HG03280 (cell line): ENCODE results near the gene BCAP31.
A peak's percentile ranks its signal among the peaks of the same experiment; 100 is the strongest.
"Not testable (repeated sequence)": the region's sequence is repeated elsewhere in the genome, so short reads cannot be mapped to it uniquely, and the experiment has no call there.

Source experiments
- ATAC-seq: cut with Tn5 transposase; IDR thresholded peaks from one replicate; pipeline ENCODE4 v1.9.1; 2021; ENCODE audit warnings: mild to moderate bottlenecking, moderate library complexity; ENCODE audit not compliant: unreplicated experiment

The BCAP31 gene

DNA sequence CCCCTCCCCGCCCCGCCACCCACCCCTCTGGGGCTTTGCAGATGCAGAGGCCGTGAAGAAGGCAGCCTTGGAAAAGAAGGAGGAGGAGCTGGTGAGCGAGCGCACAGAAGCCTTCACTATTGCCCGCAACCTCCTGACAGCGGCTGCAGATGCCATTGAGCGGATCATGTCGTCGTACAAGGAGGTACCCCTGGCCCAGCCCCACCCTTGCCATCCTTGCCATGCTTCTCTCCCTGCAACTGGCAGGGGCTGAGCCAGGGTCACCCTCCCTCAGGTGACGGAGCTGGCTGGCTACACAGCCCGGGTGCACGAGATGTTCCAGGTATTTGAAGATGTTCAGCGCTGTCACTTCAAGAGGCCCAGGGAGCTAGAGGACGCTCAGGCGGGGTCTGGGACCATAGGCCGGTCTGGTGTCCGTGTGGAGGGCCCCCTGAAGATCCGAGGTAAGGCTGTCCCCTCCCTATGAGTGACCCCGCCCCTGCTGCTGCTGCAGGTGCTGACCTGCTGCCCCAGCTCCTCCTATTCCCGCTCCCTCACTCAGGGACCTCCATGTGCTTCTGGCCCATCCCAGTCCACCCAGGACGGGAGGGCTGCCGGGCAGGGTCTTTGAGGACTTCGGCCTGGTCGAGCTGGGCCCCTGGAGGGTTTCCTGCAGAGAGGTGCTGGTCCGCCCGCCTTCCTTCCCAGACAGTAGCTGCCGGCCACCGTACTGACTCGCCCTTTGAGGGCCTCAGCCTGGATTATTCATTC is 12.1 kb upstream of the BCAP31 start:
- ATAC-seq, result no peak

DNA sequence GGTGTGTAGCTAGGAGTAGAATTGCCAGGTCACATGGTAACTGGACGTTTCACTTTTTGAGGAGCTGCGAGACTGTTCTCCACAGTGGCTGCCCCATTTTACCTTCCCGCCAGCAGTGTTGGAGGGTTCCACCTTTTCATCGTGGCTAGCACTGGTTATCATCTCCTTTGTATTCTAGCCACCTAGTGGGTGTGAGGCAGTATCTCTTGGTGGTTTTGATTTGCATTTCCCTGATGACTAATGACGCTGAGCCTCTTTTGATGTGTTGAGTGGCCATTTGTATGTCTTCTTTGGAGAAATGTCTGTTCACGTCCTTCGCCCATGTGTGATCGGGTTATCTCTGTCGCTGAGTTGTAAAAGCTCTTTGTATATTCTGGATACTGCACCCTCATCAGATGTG is 11.1 kb upstream of the BCAP31 start:
- ATAC-seq, result no peak

DNA sequence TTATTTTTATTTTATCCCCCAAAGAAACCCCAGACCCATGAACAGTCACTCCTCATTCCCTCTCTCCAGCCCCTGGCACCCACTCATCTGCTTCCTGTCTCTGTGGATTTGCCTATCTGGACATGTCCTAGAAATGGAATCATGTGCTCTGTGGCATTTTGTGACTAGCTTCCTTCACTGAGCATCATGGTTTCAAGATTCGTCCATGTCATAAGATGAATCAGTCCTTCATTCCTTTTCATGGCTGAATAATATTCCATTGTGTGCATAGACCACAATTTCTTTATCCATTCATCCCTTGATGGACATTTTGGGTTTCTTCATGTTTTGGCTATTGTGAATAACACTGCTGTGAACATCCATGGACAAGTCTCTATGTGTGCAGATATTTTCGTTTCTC is 10.7 kb upstream of the BCAP31 start:
- no peak for ATAC-seq

DNA sequence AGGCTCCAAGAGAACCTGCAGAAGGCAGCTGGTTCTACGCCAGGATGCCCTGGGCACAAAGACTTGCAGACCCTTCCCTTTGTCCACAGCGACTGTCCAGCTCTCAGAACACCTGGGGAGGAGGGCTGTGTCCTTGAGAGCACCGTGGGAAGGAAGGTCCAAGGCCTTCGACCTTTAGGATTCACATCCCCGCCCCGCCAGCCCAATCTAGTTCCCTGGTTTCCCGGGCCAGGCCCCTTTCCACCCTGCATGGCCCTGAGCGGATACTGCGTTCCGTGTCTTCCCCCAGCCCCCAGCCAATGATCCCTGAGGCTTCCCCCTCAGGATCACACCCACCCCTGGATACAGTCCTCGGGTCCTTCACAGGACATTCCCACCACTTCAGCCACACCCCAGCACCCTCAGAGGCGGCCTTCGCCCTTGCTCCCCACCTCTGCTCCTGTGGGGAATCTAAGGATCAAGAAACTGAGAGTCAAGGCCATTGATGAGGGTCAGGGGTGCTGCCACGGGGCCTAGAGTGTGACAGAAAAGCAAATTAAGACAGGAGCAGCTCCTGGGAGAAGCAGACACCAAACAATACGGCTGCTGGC is 9.6 kb upstream of the BCAP31 start:
- ATAC-seq, result no peak

DNA sequence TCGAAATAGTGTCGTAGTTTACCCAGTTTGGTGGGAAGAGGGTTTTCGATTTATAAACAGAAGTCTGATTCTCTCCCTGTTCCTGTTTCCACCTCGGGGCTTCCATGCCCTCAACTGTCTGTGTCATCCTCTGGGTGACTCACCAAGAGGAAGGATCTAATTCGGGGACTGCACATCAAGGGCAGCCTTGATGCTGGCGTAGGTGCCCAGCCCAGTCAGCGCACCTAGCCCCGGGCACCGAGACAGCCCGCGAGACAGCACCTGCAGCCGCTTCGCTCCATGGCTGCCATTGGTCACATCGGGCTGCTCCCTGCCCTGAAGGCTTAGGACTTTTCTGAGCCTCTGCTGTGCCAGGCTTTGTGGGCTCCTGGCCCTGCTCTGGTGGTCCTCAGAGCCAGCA is 8.2 kb upstream of the BCAP31 start:
- no peak for ATAC-seq

DNA sequence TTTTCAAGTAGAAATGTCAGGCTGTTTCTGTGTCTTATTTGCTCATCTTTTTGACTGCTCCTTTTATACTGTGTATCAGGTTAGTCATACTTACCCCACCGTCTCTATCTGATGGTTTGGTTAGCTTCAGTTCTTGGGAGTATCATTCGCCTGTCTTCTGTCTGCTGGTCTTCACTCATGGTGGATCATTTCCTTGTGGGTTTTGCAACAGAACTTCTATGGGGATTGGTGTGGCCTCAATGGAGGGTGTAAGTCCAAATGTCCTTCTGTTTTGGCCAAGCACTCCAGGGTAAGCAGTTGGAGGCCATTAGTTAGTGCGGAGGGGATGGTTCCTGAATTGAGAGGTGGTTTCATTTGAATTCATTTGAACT is 7.6 kb upstream of the BCAP31 start:
- ATAC-seq, result no peak

DNA sequence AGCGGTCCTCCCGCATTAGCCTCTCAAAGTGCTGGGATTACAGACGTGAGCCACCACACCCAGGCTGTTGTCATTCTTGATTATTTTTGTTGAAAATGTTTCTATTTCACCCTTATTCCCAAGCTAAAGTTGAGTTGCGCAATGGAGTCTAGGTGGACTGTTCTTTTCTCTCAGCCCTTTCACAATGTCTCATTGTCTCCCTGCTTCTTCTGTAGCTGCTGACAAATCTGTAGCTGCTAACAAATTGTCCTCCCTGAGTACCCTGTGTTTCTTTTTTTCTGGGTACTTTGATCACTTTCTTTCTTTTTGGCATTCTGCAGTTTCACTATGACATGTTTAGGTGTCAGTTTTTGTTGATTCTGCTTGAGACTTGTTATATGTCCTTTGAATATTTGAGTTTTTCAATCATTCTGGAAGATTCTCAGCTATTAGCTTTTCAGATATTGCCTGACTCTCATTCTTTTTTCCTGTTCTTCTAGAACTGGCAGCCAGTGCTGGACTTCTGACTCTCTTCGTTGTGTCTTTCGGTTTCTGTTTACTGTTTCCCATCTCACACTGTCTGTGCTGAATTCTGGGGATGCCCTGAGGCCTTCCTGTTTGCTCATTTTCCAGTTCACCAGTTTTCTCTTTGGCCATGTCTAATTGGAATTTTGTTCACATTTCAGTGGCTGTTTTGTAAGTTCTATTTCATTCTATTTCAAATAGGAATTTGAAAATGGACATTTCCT is 7.1 kb upstream of the BCAP31 start:
- no peak for ATAC-seq

DNA sequence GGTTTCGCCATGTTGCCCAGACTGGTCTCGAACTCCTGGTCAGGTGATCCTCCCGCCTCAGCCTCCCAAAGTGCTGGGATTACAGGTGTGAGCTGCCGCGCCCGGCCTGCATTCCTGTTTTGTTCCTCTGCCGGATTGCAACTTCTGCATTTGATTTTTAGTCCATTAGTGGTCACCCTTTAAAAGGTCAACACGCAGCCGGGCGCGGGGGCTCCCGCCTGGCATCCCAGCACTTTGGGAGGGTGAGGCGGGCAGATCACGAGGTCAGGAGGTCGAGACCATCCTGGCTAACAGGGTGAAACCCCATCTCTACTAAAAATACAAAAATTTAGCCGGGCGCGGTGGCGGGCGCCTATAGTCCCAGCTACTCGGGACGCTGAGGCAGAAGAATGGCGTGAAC is 5.9 kb upstream of the BCAP31 start:
- ATAC-seq, result not testable (repeated sequence)

DNA sequence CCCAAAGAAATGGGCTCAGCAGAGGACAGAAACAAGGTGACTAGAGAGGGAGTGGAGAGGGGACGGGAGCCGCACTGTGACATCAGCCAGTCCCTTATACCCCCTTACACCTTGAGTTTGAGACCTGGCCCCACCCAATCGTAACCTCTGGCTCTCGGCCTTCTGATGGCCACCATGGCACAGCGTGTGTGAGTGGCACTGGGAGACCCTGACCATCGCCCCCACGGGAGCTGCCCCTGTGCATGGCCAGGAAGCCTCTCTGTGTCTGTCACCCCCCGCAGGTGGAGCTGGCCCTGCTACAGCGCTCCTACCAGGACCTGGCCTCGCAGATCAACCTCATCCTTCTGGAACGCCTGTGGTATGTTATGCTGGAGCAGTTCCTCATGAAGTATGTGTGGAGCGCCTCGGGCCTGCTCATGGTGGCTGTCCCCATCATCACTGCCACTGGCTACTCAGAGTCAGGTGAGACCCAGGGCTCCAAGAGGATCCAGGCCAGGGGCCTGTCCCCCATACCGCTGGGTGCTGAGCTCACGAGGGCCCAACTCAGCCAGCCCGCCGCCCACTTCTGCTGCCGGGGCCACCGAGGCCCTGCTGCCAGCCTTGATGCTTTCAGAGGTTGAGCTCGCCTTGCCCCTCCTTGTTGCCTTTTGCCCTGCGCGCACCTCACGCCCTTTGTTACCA is 4.9 kb upstream of the BCAP31 start:
- ATAC-seq, result no peak

DNA sequence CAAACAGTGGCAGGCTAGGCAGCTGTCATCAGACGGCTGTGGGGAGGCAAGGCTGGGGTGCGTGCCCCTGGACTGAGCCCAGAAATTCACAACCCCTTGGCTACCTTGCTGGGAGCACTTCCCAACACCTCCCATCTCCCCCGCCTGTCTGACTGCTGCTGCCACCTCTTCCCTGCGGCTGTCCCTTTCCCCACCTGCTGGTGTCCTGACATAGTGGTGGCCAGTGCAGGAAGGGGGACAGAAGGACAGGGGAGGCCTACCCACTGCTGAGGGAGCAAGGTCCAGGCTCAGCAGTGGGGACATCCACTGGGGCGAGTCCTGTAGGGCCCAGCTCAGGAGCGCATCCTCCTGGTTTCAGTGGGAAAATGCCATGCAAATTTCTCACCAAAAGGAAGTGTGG is 3.9 kb upstream of the BCAP31 start:
- ATAC-seq, result no peak

DNA sequence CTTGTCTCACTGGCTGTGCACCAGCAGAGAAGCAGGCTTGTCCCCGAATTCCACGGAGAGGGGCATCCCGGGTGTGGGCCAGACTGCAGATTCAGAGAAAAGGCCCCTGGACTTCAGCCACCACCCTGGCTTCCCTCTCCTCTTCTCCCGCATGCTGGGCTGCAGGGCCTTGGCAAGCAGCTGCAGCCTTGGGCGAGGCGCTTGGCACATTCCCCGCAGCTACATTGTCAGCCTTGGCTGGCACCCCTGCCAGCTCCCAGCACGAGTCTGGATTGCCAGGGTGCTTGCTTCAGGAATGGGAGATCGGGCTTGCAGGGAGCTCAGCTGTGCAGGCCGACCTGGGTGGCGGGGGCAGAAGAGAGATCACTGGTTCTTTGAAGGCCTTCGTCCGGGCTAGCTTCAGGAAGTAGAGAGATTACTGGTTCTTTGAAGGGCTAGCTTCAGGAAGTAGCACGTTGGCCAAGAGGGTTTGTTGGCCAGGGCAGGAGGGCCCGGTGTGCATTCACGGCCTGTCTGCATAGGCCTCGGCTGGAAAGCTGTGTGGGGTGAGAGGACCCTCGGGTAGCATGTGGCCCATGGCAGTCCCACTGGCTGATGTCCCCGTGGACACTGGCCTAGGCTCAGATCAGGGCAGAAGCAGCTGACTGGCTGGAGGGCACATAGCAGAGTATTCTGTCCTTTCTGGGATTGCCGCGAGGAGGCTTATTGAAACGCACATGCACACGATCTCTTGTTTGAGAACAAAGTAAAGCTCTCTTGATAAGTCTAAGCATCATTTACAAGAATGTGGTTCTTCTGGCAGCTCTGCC is 3.1 kb upstream of the BCAP31 start:
- no peak for ATAC-seq

DNA sequence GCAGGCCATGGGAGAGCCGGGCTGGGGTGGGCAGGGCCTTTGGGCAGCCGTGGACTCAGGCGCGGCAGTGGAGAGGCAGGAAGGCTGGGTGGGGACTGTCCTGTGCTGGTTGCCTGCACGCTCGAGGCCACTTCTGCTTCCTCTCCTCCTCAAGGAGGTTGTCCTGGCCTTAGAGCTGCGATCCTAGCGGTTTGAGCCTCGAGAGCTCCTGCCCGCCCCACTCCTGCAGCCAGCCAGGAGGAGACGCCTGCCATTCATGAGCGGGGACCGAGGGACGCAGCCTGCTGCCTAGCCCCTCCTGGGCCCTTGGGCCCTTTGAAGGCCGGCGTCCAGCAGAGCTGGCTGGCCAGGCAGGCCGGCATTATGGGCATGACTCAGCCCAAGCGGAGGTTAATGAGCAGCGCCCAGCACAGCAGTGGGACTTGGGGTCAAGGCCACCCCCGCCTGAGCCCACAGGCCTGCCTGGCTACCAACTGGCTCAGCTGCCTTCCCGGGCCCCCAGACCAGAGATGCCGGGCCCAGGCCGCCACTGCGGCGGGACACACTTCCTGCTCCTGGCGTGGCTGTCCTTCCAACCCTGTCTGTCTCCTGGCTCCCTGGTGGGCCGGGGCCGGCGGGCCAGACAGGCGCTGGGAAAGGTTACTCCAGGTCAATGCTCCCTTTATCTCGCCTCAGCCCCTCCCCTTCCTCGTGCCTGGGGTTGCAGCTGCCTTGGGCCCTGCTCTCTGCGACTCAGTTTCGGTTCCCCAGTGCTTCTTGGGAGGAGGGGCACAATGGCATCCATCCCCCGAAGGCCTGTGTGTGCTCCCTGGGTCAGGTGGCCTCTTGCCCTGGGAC is 2.3 kb upstream of the BCAP31 start:
- peak; percentile 35 for ATAC-seq

DNA sequence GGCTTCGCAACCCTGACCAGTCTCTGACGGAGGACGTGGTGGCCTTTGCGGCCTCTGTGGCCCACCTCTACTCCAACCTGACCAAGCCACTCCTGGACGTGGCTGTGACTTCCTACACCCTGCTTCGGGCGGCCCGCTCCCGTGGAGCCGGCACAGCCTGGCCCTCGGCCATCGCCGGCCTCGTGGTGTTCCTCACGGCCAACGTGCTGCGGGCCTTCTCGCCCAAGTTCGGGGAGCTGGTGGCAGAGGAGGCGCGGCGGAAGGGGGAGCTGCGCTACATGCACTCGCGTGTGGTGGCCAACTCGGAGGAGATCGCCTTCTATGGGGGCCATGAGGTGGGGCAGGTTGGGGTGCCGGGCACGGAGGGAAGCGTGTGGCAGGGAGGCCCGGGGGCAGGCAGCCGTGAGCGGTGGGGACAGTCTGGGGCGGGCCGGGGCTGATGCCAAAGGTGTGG is 1.7 kb upstream of the BCAP31 start:
- ATAC-seq, result no peak

DNA sequence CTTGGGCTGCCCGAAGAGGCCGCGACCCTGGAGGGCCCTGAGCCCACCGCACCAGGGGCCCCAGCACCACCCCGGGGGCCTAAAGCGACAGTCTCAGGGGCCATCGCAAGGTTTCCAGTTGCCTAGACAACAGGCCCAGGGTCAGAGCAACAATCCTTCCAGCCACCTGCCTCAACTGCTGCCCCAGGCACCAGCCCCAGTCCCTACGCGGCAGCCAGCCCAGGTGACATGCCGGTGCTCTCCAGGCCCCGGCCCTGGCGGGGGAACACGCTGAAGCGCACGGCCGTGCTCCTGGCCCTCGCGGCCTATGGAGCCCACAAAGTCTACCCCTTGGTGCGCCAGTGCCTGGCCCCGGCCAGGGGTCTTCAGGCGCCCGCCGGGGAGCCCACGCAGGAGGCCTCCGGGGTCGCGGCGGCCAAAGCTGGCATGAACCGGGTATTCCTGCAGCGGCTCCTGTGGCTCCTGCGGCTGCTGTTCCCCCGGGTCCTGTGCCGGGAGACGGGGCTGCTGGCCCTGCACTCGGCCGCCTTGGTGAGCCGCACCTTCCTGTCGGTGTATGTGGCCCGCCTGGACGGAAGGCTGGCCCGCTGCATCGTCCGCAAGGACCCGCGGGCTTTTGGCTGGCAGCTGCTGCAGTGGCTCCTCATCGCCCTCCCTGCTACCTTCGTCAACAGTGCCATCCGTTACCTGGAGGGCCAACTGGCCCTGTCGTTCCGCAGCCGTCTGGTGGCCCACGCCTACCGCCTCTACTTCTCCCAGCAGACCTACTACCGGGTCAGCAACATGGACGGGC is 1.0 kb upstream of the BCAP31 start:
- peak; percentile 2 for ATAC-seq

DNA sequence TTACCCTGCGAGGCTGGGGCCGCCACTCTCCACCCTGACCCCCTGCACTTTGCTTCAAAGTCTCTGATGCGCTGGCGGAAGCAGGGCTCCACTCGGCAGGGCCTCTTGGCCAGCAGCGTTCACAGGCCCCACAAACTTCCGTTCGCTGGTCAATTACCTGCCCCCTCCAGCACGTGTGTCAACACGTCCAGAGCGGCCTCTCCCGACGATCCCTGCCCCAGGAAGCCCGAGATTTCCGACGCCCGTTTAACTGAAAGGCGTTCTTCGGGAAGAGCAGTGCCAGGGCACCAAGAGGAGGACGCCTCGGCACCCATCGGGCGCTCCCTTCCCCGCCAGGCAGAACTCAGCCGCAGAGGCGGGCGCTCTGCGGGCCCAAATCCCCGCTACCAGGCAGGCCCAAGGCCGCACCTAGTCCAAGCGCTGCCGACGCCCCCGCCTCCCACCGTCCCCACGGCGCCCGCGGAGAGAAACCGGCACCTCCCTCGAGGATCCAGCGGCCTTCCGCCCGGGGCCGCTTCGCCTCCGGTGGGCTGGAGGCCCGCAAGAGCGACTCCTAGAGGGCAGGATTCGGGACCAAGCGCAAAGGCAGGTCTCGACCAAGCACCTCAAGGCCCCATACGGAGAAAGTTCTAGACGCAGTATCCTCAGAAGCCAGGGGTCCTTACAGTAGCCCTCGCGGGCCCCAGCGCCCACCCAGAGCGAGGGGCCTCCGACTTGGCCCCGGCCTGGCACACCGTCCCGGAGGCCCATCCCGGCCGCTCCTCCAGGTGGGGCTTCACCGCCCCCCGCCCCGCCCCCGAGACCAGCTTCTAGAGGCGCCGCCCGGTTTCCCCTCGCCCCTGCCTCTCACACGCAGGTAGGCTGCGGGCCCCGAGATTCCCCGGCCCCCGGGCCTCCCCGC is 586 bp downstream of the BCAP31 start:
- ATAC-seq, result peak; percentile 32

DNA sequence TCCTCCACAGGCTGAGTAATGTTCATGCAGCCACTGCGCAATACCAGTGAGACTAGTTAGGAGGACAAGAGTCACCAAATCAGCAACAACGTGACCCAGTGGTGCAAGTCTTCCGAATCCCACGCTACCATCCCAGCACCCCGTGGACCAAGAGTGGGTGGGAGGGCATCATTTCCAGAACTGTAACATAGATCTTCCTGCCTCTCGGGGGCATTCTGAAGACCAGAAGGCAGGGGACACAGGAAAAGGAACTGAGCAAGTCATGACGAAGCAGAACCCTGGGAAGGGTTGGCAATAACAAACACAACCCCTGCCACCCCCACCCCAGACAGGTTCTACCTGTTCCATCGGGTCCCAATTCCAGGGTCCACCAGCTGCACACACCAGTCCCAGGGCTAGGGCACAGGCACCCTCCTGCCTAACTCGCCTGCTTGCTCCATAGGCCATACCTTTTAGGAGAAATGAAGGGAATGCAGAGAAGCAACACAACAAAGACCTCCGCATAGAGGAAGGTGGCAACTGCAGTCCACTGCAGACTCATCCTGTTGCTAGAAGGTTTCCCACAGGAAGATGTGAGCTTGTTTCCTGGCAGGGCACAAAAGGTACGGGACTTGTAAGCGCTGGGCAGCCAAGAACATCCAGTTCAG is 1.4 kb downstream of the BCAP31 start:
- ATAC-seq, result no peak

DNA sequence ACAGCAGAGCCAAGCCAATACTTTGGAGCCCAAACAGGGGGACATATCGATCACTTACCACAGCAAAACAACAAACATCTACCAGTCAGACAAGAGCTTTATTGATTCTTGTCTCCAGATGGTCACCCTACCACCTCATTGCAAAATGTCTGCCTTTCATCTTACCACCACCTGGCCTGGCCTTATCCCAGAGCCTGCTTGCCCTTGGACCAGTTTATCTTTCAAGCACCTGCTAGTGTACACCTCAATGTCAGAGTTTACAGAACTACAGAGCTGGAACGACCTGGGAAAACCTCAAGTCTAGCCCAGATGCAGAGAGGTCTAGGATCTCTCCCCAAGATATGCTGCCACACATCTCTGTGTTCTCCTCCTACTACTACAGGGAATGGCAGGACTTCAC is 4.5 kb downstream of the BCAP31 start:
- ATAC-seq, result no peak

DNA sequence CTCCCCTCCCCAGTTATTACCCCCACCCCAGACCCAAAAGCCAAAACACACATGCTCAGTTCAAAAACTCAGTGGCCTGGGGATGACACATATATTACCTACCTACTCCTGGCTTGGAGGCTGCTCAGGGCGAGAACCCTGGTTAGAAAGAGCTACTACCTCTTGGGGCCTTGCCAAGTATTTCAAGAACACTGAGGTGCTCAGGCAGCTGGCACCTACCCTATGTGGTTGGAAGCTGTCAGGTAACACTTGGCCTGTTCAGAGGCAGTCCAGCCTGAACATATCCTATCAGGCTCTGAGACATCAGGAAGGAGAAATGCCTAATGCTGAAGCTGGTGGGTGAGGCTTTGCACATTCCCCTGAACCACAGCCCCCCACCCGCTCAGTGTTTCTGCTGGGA is 4.9 kb downstream of the BCAP31 start:
- no peak for ATAC-seq
